GM21529 (cell line): ENCODE data around the gene COLEC12.

Source experiments
- ATAC-seq: cut with Tn5 transposase; IDR thresholded peaks from one replicate; pipeline ENCODE4 v1.9.1; 2021; ENCODE audit not compliant: unreplicated experiment

COLEC12 gene

DNA sequence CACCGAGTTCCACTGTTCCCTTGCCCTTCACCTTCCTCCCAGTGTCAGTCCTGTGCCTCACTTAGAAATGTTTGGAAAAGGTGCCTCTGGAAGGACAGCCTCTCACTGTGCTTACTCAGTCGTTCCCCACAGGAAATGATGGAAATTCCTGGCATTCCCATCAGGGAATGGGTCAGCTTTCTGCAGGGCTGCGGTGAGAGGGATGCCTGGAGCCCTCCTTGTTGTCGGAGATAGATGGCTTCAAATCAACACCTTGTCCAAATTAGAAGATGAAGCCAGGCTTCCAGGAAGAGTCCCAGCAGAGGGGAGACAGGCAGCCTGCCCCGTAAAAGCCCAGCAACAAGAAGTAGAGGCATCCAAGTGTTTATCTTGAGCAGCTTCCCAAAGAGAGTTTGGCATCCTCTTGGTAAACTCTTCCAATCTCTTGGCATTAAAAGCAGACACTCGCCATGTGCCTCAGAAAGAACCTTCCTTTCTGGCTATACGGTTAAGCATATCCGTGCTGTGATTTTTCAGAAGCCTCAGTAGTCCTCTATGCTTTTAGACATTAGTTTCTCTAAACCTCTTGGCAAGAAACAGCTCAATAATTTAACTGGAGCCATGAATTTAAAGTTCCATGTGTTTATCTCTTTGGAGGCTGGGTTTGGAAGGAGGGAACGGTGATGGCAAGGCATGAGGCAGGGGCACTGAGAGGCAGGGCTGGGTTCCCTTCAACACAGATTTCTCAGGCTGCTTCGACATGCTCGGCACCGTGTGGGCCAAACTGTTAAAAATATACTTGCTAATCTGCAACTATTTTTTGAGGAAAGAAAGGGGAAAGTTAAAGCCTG is 25.1 kb downstream of the COLEC12 start:
- no peak for ATAC-seq

DNA sequence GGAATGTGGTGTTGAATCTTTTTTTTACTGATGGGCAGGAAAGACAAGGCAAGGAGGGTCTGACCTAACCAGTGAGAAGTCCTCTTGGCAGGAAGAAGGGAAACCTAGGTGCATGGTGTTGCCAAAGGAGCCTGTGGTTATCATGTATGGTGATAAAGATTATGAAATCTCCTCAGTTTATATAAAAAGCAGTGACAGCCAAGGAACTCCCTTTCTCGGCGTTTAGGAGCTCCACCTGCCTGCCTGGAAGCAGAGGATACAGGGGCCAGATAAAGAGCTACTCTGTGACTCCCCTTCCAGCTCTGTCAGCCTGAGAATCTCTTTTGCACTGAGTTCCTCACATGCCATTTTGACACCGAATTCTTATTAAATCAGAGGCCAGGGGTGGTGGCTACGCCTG is 26.1 kb downstream of the COLEC12 start:
- no peak for ATAC-seq

DNA sequence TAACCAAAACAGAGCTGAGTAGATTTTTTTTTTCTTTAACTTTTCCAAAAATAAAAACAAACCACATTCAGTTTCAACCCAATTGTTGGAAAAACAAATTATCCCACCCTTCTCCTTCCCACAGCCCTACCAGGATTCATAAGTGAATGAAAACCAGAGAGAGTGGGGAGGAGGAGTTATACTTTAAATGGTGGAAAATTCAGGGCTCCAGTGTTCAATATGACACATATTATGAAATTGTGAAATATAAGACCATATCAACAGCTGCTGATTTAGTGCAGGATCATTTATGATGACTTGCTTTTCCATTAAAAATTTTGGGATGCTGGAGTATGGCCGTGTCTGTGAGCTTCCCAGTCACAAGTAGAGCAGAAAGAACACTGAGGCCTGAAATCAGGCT is 26.7 kb downstream of the COLEC12 start:
- no peak for ATAC-seq

DNA sequence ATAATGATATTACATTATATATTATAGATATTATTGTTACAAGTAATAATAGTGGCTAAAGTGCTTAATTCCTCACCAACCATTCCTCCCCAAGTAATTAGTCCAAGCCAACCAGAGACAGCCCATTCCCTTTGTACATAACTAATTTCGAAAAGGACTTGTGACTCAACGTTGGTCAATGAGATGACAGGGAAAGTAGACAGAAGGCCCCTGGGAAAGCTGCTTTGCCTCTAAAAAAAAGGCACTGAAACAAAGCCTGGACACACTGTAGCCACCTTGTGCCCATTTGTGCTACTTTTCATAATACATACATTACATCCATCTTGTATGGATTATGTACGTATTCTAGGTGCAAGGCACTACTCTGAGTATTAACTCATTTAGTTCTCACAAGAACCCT is 28.8 kb downstream of the COLEC12 start:
- ATAC-seq, result no peak

DNA sequence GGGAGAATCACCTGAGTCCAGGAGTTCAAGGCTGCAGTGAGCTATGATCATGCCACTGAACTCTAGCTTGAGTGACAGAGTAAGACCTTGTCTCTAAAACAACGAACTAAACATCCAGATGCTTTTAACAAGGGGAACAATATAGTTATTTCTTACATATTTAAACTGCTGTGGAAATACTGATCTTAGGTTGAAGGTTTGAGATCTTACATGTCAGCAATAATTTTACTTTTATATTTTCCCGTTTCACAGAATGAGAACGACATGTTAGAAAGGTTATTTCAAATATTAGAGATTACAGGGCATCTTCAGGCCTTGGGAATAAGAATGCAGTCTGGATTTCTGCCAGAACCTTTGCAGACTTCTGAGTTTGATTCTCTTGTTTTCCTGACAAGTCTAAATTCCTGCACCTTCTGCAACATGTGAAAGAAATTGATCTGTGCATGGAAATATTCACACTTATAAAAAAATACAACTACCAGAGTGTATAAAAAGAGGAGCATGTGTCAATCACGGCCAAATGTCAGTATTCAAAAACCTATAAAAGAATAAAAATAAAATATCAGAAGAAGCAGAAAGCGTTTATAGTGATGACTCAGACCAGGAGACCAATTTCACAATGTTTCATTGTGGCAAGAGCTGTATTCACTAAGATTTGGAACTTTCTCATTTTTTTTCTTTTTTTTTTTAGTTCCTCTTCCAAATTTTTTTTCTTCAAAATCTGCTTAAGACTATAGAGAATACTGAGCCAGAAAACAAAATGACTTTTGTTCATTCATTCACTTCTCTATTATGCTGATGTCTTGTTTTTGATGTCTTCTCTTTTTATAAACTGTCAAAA is 29.6 kb downstream of the COLEC12 start:
- ATAC-seq, result no peak

DNA sequence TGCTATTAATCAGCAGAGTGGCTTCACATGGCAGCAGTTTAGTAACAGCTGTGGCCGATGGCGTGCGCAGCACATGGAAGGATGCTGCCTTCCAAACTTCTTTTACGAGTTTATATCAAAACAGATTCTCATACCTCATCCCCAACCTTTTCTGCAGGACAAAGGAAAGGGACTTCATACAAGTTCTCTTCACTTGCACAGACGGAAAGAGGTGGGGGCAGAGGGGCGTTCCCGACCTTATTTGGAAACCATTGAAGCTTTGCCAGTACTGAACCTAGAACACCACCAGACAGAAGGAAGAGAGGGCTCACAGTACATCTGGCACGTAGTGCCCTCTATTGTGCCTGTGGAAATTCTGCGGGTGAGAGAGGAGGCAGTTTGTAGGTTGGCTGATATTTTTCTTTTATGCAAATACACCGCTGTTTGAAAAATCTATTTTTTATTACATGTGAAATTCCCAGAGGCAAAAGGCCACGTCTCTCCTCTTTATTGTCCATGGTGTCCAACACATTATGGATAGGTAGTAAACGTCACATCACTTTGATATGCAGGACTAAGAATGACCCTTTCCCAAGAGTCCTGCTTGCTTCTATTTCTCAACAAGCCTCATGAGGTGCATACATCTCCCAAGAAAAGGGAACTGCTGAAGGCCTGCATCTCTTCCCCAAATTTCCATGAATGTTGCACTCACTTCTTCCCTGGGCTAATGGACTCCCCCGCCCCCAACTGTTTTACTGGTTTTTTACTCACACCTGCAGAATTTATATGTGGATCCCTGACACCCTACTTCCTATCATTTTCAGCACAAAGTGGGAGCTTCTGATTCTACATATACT is 31.3 kb downstream of the COLEC12 start:
- ATAC-seq, result no peak

DNA sequence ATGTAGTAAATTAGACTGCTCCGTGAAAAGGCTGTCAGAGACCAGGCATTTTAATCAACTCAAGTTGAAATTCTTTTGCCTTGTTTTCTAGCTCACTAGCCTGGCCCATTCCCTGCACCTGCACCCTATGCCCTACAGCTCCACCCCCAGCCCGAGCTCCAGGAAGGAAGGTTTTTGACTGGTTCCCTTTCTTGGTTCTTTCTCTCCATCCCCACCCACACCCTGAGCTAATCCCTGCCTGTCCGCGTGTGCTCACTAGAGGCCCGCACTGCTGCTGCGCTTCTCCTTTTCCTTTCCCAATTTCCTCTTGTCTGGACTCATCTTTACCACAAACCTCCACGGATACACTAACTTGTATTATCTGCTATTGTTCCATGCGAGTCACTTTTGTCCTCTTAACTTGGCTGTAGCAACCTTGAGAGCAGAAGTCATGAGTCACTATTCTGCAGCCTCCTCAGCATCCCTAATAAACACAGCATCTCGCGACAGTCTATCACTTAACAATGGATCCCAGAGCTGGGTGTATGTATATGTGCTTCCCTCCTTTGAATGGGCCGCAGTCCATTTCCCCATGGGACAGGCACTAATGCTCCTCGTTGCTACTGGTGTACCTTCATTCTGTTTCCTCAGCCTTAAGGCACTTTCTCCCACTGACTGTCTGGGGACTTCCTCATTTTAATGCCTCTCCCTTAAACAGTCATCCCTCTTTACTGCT is 36.5 kb downstream of the COLEC12 start:
- ATAC-seq, result no peak

DNA sequence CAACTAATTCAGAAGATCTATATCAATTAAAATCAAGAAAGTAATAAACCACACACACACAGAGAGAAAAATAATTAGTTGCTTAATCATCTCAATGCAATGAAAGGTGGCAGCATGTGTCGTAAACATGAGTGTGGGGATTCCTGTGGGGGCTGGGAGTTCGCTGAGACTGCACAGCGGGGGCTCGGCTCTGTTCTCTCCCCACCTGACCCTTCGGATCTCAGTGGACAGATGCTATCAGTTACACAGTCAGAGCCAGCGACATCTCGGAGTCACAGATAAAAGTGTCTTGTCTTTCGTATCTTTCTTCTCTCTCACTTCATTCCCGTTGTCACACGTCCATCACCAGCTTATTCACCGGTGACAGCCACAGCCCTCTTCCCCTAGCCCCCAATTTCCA is 37.1 kb downstream of the COLEC12 start:
- no peak for ATAC-seq

DNA sequence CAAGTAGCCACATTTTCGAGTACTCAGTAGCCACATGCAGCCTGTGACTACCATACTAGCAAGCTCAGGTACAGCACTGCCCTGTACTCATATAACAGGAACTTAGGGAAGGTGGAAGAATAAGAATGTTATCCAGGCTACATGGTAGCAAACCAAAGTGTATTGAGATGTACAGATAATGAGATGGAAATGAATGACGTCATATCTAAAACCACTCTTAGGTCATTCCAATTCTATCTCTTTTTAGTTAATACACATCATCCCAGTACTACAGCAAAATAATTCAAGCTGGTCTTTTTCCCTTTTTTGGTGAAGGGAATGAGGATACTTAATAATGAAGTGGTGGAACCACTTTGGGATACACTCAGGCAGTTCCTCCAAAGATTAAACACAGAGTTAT is 38.7 kb downstream of the COLEC12 start:
- no peak for ATAC-seq

DNA sequence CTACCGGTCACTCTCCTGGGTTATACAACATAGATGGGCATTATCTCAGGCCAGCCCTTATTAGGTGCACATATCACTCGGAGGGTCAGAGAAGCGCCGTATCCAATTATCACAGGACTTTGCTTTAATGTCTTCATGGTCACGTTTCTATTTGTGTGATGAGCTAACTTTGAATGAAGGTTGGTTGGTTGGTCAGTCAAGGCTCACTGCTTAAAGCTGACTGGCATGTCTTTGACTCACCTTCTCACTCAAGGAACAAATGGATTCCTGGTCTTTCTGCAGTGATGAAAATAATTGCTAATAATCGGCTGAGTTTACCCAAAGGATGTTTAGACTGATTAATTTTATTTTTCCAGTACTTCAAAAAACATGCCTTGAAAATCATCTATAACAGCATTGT is 39.7 kb downstream of the COLEC12 start:
- ATAC-seq, result no peak

DNA sequence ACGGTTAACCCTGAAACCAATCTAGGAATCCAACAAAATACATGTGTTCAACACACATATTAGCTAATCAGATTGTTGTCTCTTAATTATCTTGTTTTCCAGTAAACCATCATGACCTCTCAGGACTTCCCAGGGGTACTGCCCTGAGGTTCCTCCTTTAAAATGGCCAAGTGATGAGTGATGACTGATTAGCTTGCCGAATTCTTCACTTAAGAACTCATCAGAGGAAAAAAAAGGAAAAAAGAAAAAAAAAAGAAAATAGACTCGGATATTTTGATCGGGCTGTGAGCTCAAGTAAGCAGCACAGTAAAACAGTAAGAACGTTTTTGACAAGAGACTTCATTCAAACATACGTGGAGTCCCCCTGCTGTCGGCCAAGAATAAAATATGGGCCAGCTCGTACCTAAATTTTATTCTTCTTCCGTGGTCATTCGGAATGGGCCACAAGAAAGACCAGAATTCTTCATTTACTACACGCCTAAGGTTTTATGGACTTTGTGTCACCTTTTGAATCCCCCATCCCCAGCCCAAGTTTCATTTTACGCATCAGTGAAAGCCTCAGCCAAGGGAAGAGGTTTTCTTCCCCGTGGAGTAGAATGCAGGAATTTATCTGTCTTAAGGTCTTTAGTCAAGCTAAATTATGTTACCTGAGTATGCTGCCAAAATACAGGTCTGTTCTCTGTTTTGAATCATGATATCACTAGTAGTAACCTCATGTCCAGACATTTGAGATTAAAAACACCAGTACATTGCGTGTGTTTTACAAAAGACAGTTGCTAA is 40.5 kb downstream of the COLEC12 start:
- no peak for ATAC-seq

DNA sequence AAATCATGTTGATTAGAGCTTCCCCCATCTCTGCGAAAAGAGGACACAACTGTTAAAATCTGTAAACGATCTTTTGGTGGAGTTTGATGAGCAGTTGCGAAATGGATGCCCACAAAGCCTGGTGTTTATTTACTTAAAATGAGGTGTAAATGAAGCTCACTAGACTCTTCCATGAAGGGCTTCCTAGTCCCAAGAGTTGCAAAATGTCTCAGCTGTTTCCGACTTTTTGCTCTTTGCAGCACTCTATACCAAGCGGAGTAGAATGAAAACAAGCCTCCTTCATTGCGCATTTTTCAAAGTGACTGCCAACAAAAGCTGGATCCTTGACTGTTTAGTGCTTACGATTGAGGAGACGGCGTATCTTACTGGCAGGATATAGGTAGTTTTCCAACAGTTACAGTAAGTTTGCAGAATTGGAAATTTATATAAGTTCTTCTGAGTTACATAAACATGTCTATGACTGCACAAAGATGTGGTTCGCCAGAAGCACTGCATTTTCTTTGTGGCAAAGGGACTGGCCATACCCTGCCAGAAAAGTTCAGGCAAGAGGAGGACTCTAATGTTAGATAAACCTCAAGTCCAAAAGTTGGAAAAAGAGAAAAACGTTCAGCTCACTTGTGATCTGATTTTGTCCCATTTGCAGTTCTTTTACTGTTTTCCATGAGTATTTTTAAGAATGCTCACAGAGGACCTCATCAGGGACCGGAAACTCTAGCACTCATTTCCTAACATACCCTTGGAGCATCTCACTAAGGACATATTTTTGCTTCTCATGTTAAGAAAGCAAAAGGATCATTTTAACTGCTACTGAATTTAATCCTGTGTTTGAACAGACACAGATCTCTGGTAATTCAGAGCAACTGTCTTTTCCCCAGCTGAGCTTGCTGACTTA is 42.7 kb downstream of the COLEC12 start:
- ATAC-seq, result no peak

DNA sequence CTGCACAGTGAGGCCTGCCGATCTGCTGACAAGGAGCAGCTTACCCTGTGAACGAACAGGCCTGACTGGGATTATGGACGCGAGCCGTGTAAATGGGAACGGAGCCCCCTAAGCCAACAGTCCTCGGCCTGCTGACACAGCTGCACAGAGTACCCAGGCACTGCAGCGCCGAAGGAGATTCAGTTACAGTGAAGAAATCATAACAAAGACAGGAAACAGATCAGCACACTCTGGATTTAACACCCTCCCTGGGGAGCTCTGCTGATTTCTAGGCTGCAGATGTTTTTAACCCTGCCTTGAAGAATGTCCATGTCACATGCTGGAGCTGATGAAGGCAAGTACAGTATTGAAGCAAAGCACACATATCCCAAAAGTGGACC is 43.4 kb downstream of the COLEC12 start:
- ATAC-seq, result no peak

DNA sequence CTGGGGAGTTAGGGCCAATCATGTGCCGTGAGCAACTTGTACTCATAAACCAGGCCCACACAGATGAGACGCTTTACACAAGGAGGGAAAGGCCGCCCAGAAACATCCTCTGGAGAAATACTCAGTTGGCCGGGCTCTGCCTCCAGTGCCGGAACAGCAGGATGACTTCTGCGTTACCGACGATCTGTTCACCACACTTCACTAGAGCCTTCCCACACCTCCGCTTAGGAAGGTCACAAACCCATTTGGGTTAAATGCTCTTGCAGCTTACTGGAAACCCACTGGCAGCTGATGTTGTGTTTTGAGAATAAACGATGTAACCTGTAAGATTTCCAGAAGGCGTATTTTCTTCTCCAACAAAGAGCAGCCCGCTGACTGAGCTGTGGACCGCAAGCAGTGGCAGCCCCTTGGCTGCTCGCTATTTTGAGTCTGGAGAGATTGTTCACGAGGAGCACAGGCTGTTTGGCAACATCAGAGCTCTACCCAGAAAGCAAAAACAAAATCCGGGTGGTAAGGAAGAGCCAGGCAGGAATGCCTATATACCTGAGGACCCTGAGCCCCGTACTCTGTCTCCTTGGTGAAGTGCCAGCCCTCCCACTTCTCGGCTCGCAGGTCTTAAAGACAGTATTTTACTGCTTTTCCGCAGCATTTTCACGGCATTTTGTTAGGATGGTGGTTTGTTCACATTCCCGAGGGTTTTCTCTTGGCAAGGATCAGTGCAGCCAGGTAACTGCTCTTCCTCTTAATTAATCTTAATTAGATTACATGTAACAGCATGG is 44.0 kb downstream of the COLEC12 start:
- ATAC-seq, result no peak

DNA sequence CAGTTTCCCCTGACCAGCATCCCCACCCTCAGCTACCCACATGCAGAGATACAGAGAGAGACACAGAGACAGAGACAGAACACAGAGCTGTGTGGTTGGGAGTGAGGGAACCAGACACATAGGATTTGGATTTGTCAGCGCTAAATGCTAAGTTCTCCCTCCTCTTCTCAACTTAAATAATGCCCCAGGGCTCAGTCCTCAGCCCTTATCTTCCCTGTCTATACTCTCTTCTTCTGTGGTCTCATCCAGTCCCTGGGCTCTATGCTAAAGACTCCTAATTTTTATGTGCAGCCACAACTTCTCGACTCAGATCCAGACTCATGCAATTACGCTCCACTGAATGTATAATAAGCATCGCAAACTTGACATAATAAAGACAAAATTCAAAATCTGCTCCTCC is 47.1 kb downstream of the COLEC12 start:
- no peak for ATAC-seq

DNA sequence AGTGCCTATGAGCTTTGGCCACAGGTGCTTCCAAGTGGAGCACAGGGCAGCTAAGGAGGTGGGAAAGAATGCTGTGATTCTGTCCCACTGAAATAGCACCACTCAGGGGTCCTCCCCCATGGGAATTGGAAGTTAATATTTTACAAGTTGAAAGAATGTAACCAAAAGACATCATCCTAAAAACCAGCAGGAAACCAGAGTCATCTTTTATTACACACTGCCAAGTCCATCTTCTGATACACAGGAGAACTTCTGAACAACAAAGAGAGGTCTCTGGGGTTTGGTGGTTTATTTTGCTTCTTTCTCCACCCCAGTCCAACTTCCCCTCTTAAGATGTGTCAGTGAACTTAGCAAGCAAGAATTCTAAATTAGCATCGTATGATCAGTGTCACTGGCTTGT is 47.7 kb downstream of the COLEC12 start:
- ATAC-seq, result no peak

DNA sequence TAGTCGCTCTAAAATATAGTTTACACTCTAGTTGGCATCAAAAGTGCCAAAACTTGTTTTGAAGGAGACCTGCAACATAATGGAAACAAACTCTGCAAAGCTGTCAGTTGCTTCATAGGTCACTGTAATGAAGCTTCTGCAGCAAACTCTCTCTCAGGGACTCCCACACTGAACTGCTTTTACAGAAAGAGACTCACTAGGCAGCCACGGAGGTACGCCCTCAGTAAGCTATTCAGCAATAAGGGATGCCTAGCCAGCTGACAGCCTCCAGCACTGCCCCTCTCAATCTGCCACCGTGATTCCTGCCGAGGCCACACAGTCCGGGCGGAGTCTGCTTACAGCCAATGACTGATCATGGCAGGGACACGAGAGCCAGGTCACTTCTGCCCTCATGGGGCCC is 51.1 kb downstream of the COLEC12 start:
- ATAC-seq, result no peak

DNA sequence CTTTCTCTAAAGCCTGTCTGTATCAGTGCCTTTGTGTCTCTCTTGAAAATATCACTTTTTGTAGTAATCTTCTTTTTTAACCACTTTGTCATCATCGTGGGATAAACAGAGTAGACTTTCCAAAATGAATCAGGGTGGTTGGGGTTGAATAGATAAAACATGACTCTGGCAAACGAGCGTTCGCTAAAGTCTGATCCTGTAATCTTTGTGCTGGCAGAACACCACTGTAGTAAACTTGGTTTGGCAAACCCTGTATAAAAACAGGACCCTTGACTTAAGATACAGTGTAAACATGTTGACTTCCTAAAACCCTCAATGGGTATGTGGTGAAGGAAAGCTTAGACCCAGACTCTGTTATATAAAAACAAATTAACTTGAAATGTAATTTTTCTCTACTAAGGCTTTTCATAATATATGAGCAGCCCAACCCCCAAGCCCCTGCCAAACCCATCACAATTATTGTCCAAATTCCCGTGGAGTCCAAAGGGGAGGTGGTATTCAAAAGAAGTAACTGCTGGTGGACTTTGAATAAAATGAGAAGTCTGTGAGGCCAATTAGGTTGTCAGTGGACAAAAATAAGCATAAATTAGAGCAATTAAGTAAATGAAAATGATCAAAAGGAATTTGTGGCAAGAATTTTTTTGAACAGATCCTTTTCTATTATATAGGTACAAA is 52.2 kb downstream of the COLEC12 start:
- no peak for ATAC-seq
